Measurements from ENCODE around the gene DUSP15. TPM values are rescaled to one million over a fixed set of nuclear protein-coding genes. Genes with fewer than 3 reads are reported as not detected.

DUSP15 gene
- total RNA-seq, 4 donors from 2014 or later = 0.49 to 1.2 TPM; not detected in 2

DNA sequence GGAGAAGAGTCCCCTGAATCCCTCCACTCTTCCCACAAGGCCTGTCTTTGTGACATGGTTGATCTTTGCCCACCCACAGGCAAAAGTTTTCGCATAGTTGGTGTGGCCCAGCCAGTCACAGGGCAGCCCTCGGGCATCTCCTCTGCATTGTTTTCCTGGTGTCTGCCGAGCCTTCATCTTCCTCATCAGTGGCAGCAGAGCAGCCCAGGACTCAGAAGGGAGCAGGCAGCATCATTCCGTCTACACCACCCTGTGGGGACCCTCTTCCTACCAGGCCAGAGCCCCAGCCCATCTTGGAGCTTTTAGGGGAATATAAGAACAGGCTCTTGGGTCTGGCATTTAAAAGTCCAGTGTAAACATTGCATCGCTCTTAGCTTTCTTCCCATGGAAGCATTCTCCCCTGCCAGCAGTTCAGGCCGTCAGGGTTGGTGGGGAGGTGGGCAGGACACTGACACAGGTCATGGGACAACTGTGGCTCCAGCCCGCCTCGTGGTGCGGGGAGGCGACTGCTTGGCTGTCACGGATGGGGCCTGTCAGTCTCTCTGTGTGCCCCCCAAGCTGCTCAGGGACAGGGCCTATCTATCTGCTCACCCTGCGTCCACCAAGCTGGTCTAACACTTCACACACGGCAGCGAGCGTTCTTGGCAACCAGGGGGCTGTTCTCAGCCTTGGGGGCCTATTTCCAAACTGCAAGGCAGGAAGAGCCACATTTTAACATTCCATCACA, 43.3 kb upstream of the DUSP15 start:
- no peak for TF ChIP-seq CTCF (IDR thresholded peaks at IDR 0.05; ENCODE audit: low read depth)

- TF ChIP-seq CTCF (IDR thresholded peaks at IDR 0.05; ENCODE audit: low read depth) = no peak
These were observed 39.9 kb upstream of the DUSP15 start for GRCh38 chr20:31910071-31910803.

DNA sequence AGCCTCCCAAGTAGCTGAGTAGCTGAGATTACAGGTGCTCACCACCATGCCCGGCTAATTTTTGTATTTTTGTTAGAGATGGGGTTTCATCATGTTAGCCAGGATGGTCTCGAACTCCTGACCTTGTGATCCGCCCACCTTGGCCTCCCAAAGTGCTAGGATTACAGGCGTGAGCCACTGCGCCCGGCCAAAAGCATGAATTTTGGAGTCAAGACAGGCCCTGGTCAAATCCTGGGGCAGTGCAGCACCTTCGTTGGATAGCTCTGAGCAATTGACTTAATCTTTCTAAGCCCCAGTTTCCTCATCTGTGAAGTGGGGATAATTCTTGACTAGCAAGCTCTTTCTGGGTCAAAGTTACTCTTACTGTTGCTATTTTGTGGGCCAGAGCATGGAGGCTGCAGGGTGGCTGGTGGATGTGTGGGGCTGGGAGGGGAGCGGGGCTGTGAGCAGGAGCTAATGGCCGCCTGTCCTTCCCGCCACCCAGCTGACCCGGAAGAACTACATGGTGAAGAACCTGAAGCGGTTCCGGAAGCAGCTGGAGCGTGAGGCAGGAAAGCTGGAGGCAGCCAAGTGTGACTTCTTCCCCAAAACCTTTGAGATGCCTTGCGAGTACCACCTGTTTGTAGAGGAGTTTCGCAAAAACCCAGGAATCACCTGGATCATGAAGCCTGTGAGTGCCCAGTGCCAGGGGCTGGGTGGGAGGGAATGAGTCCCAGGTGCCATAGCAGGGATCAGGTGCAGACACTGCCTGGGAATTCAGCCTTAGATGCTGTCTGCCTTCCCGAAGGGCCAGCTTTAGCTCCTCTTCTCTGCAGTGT, 39.1 kb upstream of the DUSP15 start:
- no peak for TF ChIP-seq CTCF (IDR thresholded peaks at IDR 0.05; ENCODE audit: low read depth)

GRCh38 chr20:31908424-31908823, 38.1 kb upstream of the DUSP15 start:
- no peak for TF ChIP-seq CTCF (IDR thresholded peaks at IDR 0.05; ENCODE audit: low read depth)

DNA sequence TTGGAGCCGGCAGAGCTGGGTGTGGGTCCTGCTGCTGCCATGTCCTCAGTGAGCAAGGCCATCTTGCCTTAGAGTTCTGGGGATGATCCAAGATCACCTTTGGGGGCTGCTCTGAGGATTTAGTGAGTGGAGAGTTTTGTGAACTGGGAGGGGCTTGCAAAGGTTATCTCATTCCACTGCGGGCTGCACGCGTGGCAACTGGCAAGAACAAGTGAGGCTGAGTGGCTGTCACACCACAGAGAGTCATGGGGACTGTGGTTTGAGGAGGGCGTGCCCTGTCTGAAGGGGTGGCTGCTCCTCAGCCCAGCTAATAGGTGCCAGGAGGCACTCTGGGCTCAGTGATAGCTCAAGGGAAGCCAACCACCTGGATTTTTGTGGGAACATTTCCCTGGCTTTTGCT, 37.7 kb upstream of the DUSP15 start:
- TF ChIP-seq CTCF (IDR thresholded peaks at IDR 0.05; ENCODE audit: low read depth) = no peak

- TF ChIP-seq CTCF (IDR thresholded peaks at IDR 0.05; ENCODE audit: low read depth) = no peak
These were observed 36.7 kb upstream of the DUSP15 start for GRCh38 chr20:31907046-31907445.

- no peak for TF ChIP-seq CTCF (IDR thresholded peaks at IDR 0.05; ENCODE audit: low read depth)
These were observed 35.7 kb upstream of the DUSP15 start for GRCh38 chr20:31906001-31906400.
